ENCODE measurements around the gene HTT. TPM values are rescaled to one million over a fixed set of nuclear protein-coding genes. Genes with fewer than 3 reads are reported as not detected.

The HTT gene
- total RNA-seq, 4 donors from 2014 or later, result 37.5 to 119 (median 48.7) TPM

- no peaks in the 10 kb centered on the region for H3K27me3 ChIP-seq
- H3K36me3 ChIP-seq, result peaks cover 0 to 26% (median 0%) of the 10 kb centered on the region in 3 donors
- no peak for DNase-seq
- H3K27ac ChIP-seq, result no peak overlapping the region
- WGBS, 2 donors, result 92 to 94% methylated on average over 10 to 12 of the region's 21 CpGs
- no peak overlapping the region for H3K4me3 ChIP-seq
- no peaks in the 10 kb centered on the region for H3K9me3 ChIP-seq
- no peaks in the 10 kb centered on the region for H3K4me1 ChIP-seq
- TF ChIP-seq POLR2A (IDR thresholded peaks at IDR 0.05) (no peak), CTCF (IDR thresholded peaks at IDR 0.05) (no peak)
- intact Hi-C loops (cut with DNase I), result no loop called here
These were observed 173.1 kb downstream of the HTT start for GRCh38 chr4:3247399-3248177.

- Histone ChIP-seq H3K27ac (no peak overlapping the region), H3K36me3 (peaks cover 0 to 23% (median 0%) of the 10 kb centered on the region in 3 donors), H3K27me3 (no peaks in the 10 kb centered on the region), H3K4me3 (no peak overlapping the region), H3K9me3 (no peaks in the 10 kb centered on the region), H3K4me1 (no peaks in the 10 kb centered on the region)
- no peak for DNase-seq
- 80 to 91% methylated on average over 4 to 9 of the region's 14 CpGs for WGBS, 2 donors
- TF ChIP-seq CTCF (IDR thresholded peaks at IDR 0.05) (no peak), POLR2A (IDR thresholded peaks at IDR 0.05) (no peak)
- intact Hi-C loops (cut with DNase I), result no loop called here
These were observed 173.6 kb downstream of the HTT start for GRCh38 chr4:3248178-3248480.

GRCh38 chr4:3248811-3249661 lies 174.6 kb downstream of the HTT start, which contains the start of gene MSANTD1:
Gene MSANTD1, plus strand, starts transcription at chr4:3249159. Its CDS starts 64 bp downstream, at chr4:3249223.
- Histone ChIP-seq H3K36me3 (peaks cover 0 to 25% (median 0%) of the 10 kb centered on the region in 3 donors), H3K9me3 (no peaks in the 10 kb centered on the region), H3K4me3 (no peak within 1 kb of the TSS), H3K27ac (no peak within 1 kb of the TSS), H3K4me1 (no peaks in the 10 kb centered on the region), H3K27me3 (no peaks in the 10 kb centered on the region)
- intact Hi-C loops (cut with DNase I), result no loop called here
- TF ChIP-seq POLR2A (IDR thresholded peaks at IDR 0.05), result no peak
- TF ChIP-seq CTCF (IDR thresholded peaks at IDR 0.05), result no peak
- no peak for DNase-seq
- WGBS, 2 donors, result 89 to 97% methylated on average over 18 to 29 of the region's 72 CpGs

DNA sequence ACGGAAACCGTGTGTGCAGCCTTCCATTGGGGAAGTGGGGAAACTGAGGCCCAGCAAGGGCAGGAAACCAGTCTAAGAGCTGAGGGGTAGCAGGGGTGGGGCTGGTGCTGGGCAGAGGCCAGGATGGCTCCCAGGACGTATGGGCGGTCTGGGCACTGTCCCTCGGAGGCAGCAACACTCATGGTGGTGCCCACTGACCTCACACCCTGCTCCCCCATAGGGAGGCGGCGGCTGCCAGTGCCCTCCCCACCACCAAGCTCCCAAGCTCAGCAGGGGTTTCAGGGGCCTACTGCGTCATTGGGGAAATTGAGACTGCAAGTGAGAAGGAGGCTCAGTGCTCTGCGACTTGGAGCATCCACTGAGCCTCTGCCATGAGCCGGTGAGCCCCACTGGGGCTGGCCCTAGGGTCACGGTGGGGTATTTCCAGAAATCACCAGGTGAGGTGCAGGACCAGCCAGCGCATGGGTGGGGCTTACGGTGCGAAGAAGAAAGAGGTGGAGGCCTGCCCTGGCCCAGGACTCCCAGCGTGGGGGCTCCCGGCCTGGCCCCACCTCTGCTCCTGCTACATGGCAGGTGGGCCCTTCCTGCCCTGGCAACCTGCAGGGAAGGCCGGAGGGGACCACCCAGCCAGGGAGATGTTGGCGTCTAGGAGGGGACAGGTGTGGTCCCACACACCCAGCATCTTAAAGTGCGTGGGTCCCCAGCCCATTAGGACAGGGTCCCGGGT lies 175.4 kb downstream of the HTT start:
- 82 to 91% methylated on average over 4 to 9 of the region's 20 CpGs for WGBS, 2 donors
- Histone ChIP-seq H3K9me3 (no peaks in the 10 kb centered on the region), H3K36me3 (peaks cover 0 to 18% (median 0%) of the 10 kb centered on the region in 3 donors), H3K4me1 (no peaks in the 10 kb centered on the region), H3K27me3 (no peaks in the 10 kb centered on the region), H3K4me3 (no peak overlapping the region), H3K27ac (no peak overlapping the region)
- TF ChIP-seq CTCF (IDR thresholded peaks at IDR 0.05) (no peak), POLR2A (IDR thresholded peaks at IDR 0.05) (no peak)
- no peak for DNase-seq
- intact Hi-C loops (cut with DNase I), result no loop called here

All from esophagus squamous epithelium (tissue), 5 donors.